ENCODE results near the gene TRMT1.
A peak's percentile ranks its signal among the peaks of the same experiment; 100 is the strongest.

Gene TRMT1

DNA sequence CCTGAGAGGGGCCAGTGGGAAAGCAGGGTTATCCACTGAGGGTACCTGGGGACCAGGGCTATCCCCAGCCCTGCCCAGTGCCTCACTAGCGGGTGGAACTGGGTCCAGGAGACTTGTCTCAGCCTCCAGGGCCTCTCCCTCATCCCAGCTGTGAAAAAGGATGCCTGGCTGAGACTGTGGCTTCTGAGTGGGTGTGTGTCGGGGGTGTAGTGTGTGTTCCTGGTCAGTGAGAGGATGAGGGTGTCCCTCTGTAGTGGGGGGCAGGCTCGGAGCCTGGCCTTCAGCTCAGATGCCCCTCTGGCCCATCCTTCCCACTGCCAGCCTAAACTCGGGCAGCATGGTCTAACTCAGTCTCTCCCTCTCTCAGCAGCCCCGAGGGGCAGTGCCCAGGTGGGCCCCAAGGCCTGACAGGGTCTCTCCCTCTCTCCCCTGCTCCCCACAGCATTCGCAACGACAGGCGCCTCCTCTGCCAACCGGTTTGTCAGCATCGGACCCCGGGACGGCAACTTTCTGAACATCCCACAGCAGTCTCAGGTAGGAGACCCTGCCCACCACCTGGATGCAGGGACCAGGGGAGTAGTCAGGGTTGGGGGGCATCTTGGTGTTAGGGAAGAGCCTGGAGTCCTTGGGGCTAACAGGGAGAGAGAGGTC, 26.6 kb downstream of the TRMT1 start:
- DNase-seq = no peak

GRCh38 chr19:13089139-13089856, 27.2 kb downstream of the TRMT1 start:
- no peak for DNase-seq

DNA sequence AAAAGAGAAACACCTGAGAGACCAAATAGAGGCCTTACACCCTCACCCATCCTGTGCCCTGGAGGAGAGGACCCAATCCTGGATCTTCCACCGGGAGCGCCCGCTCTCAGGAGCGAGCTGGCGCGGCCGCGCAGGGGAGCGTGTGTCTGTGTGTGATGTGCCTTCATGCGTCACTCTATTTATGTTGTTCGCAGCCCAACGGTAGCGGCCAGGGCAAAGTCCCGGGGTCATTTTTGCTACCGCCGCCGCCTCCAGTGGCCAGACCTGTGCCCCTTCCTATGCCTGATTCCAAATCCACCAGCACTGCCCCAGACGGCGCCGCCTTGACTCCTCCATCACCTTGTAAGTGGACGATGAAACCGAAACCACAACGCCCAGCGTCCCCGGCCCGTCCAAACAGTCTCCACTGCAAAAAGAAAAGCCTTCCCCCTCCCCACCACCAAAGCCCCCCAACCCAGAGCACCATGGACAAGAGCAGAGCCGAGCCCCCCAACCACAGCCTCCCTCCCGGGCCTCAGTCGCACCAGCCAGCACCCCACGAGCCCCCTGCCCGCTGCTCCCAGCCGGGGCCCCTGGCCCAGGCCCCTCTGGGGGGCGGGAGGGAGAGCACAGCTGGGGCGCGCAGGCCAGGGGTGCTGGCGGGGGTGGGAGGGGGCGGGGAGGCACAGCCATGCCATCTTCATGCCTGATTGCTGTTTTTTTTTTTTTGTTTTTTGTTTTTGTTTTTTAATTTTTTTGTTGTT, 28.6 kb downstream of the TRMT1 start:
- DNase-seq = no peak

DNA sequence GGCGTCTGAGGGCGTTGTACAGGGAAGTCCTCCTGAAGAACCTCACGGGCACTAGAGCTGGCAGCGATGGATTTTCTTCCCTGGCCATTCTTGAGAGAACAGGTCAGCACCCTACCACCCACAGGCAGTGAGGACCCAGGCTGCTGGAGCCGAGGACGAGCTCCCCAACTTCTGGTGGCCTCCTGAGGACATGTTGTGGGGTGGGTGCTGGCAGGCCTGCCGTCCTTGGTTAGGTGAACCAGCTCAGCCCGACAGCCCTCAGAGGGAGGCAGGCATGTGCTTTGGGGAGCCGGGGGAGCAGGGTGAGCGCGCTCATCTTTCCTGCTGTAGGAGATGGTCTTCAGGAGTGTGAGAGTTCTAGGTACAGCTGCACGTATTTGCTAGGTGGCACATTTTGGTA, 29.2 kb downstream of the TRMT1 start:
- DNase-seq = no peak

DNA sequence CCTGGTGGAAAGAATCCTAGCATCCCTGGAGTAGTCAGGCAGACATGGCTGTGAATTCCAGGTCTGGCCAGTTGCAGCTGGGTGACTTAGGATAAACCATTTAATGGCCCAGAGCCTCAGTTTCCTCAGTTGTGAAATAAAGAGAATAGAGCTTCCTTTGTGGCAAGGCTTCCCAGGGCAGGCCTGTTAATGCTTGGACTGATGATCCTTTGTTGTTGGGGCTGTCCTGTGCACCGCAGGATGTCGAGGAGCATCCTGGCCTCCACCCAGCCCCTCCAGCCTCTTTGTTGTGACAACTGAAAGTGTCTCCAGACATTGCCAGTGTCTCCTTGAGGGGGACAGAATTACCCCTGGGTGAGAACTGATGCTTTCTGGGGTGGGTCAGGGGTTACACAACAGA, 30.2 kb downstream of the TRMT1 start:
- DNase-seq = no peak

GRCh38 chr19:13085666-13086065, 30.9 kb downstream of the TRMT1 start:
- no peak for DNase-seq

DNA sequence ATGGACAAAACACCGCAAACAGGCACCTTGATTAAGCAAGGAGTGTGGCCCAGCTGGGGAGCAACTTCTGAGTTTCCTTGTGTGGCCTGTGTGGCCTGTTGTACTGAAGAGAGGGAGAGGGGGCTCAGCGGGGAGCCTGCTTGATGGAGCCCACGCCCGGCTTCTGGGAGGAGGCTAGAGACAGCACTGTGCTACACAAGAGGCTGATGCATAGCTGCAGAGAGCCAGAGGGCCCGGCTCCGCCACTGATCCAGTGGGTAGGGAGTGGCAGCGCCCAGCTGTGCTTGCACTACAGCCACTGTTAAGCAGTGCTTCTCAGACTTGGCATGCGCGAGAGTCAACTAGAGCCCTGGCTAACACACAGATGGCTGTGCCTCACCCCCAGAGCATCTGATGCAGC, 32.9 kb downstream of the TRMT1 start:
- no peak for DNase-seq

DNA sequence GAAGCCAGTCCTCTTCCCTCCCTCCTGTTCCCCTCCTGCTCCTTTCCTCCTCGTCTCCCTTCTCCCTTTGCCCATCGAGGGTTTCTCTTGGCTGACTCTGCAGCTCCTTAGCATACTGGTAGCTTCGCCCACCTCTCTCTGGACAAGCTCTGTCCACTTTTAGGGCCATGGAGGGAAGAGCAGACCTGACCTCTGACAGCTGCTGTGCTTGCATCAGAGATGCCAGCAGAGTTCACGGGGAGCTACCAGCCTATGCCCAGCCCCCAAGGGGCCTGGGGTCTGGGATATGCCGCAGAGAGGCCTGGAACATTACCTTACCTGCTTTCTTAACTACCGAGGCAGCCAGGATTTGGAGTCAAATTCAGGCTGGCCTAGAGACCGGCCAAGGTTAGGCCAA, 33.5 kb downstream of the TRMT1 start:
- no peak for DNase-seq

- peak; percentile 87 for DNase-seq
These were observed 34.1 kb downstream of the TRMT1 start for GRCh38 chr19:13082192-13083007.

DNA sequence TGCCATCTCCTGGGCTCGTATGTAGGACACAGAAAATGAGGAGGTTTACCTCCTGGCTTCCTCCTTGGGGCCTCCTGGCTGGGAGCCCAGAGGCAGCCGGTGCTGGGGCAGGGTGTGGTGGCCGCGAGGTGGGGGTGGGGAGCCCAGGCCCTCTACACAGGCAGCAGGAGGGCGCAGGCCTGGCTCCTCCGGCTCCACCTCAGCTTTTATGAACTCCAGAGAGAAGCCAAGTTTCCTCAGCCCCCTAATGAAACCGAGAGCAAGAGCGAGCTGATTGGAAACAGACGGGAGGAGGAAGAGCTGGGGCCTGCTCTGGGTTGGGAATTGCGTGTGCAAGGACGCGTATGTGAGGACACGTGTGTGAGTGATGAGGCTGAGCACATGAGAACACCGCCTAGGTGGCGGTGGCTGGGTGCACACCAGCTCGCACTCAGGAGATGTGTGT, 37.0 kb downstream of the TRMT1 start:
- no peak for DNase-seq

DNA sequence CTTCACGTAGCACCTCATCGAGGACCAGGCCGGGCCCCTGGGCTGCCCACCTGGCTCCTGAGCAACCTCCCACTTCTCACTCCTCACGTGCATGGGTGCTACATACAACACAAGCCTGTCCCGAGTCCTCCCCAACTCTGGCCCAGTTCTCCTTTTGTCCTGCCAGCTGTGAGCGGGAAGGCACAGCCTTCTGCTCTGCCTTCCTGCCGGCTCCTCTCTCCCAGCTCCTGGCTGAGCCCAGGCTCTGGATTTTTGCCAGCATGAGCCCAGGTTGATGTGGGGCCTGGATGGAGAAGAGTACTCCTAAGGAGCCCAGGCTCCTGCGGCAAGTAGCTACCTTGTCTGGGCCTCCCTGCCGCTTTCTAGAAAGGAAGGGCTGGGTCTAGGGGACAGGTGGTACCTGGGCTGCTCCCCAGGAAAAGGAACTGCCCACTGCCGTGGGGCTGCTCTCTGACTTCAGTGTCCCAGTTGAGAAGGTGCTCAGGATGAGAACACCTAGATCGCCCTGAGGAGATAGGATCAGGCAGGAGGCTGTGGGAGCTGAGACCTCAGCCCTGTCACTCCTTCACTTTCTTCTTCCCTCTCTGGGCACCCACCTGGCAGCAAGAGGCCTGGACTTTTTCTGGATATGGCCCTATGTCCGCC, 37.5 kb downstream of the TRMT1 start:
- DNase-seq = no peak

DNA sequence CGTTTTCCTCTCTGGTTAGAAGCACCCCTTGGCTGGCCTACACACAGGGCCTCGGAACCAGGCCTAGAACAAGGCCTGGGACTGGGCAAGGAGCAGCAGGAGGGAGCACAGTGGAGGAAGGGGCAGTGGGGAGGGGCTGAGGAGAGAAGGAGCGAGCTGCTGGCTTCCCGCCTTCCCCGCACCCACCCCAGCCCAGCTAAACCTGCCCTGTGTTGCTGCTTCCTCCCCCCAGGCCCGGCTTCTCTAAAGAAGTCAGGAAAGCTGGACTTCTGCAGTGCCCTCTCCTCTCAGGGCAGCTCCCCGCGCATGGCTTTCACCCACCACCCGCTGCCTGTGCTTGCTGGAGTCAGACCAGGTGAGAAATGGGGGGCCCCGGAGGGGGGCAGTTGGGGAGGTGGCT, 38.2 kb downstream of the TRMT1 start:
- DNase-seq = no peak

DNA sequence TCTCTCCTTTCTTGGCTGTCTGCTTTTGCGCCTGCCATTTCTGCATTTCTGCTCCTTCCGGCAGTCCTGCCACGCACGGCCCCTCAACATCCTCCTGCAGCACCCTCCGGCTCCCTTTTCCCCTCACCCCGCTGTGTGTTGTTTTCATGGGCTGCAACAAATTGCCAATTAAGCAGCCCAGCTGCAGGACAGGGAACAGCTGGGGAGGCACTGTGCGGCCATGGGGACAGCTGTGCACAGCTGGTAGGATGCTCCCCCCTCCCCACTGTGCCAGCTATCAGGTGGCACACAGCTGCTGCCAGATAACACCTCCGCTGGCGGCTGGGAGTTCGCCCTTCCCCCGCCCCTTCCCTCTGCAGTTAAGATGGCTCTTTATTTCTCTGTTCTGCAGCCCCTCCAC, 39.3 kb downstream of the TRMT1 start:
- DNase-seq = no peak

DNA sequence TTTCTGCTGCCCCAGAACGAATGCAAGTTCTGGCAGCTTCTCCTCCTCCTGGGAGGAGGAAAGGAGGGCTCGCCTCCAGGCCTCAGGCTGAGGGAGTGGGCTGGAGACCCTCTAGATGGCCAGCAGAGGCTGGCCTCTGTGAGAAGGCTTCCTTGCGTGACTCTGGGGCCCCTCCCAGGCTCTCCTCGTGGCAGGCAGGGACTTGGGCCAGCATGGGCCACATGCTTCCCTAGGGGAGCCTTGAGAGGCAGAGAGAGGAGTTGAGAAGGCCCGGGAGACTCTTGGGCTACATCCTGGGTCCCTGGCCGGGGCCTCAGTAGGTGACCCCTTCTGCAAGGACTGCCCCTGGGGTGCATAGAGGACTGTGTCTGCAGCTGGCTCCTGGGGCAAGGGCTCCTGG, 39.8 kb downstream of the TRMT1 start:
- DNase-seq = no peak

DNA sequence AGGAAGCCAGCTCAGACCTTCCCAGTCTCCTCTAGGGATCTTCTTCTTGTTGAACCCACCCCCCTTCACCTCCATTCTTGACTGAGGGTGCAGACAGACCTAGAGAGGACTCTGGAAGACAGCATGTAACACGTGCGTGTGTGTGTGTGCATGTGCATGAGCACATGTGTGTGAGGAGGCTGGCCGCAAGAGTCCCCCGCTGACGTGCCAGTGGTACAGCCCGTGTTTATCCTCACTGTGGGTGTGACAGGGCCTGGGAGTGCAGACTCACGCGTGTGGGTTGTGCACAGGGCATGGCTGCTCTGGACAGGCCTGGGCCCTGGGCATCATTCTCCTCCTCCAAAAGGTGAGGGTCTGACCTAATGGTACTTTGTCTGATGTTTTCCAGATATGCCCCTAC, 40.2 kb downstream of the TRMT1 start:
- no peak for DNase-seq

GRCh38 chr19:13074378-13074777, 42.2 kb downstream of the TRMT1 start:
- no peak for DNase-seq

DNA sequence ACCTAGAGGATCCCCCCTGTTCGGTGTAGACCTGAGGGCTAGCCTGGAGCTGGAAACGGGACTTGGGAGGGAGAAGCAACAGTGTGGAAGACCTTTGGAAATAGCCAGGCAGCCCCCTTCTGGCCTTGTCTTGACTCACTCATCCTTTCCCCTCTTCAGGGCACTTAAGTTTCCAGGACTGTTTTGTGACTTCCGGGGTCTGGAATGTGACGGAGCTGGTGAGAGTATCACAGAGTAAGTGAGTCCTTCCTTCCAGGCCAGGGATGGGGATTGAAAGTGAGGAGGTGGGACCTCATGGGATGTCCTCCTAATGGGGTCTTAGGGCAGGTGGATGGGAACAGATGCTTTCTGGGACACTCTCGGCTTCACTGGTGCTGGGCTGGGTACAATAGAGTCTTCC, 43.3 kb downstream of the TRMT1 start:
- no peak for DNase-seq

- DNase-seq = no peak
These were observed 44.2 kb downstream of the TRMT1 start for GRCh38 chr19:13072188-13072908.

DNA sequence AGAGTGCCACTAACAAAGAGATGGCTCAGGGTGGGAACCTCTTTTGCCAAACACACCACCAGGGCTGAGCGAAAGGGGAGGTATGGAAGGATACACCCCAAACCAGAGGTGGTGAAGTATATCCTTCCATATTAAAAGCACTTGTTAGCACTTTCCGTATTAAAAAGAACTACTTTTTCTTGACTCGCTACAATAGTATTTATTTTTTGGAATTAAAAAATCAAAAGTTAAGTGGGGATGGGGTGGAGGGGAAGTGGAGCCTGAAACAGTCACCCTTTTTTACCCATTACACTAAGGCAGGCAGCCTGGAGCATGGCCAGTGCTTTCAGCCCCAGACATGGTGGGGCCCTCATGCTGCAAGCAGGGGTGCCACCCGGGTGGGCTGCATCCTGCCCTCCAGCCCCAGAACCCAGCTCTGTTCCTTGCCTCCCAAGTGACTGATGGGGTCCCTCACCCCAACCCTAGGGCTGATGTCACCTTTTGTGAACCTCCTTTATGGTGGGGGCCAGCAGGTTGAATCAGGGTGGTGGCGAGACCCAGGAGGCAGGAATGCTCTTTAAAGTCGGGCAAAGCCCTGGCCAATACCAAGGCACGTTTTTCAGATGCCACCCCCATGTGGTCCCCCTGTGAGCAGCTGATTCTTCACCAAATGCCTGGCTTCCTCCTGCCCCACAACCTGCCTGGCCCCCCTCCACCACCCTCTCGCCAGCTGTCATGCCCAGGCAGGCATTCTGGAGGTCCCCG, 44.9 kb downstream of the TRMT1 start:
- no peak for DNase-seq

- no peak for DNase-seq
These were observed 46.0 kb downstream of the TRMT1 start for GRCh38 chr19:13070425-13071140.

All from islet precursor cell (in vitro differentiated cells).